HG03135 (cell line): ENCODE data around the gene HBA2.
"Not testable (repeated sequence)": the region's sequence is repeated elsewhere in the genome, so short reads cannot be mapped to it uniquely, and the experiment has no call there.

Experiments
- ATAC-seq: cut with Tn5 transposase; IDR thresholded peaks from one replicate; pipeline ENCODE4 v1.9.1; 2021; ENCODE audit warnings: mild to moderate bottlenecking, moderate library complexity; ENCODE audit not compliant: unreplicated experiment

HBA2 gene

DNA sequence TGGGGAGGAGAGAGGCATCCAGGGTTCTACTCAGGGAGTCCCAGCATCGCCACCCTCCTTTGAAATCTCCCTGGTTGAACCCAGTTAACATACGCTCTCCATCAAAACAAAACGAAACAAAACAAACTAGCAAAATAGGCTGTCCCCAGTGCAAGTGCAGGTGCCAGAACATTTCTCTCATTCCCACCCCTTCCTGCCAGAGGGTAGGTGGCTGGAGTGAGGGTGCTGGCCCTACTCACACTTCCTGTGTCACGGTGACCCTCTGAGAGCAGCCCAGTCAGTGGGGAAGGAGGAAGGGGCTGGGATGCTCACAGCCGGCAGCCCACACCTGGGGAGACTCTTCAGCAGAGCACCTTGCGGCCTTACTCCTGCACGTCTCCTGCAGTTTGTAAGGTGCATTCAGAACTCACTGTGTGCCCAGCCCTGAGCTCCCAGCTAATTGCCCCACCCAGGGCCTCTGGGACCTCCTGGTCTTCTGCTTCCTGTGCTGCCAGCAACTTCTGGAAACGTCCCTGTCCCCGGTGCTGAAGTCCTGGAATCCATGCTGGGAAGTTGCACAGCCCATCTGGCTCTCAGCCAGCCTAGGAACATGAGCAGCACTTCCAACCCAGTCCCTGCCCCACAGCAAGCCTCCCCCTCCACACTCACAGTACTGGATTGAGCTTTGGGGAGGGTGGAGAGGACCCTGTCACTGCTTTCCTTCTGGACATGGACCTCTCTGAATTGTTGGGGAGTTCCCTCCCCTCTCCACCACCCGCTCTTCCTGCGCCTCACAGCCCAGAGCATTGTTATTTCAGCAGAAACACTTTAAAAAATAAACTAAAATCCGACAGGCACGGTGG, 1.5 kb downstream of the HBA2 start:
- ATAC-seq, result not testable (repeated sequence)

DNA sequence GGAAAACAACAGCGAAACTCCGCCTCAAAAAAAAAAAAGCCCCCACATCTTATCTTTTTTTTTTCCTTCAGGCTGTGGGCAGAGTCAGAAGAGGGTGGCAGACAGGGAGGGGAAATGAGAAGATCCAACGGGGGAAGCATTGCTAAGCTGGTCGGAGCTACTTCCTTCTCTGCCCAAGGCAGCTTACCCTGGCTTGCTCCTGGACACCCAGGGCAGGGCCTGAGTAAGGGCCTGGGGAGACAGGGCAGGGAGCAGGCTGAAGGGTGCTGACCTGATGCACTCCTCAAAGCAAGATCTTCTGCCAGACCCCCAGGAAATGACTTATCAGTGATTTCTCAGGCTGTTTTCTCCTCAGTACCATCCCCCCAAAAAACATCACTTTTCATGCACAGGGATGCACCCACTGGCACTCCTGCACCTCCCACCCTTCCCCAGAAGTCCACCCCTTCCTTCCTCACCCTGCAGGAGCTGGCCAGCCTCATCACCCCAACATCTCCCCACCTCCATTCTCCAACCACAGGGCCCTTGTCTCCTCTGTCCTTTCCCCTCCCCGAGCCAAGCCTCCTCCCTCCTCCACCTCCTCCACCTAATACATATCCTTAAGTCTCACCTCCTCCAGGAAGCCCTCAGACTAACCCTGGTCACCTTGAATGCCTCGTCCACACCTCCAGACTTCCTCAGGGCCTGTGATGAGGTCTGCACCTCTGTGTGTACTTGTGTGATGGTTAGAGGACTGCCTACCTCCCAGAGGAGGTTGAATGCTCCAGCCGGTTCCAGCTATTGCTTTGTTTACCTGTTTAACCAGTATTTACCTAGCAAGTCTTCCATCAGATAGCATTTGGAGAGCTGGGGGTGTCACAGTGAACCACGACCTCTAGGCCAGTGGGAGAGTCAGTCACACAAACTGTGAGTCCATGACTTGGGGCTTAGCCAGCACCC, 2.6 kb downstream of the HBA2 start:
- no peak for ATAC-seq

DNA sequence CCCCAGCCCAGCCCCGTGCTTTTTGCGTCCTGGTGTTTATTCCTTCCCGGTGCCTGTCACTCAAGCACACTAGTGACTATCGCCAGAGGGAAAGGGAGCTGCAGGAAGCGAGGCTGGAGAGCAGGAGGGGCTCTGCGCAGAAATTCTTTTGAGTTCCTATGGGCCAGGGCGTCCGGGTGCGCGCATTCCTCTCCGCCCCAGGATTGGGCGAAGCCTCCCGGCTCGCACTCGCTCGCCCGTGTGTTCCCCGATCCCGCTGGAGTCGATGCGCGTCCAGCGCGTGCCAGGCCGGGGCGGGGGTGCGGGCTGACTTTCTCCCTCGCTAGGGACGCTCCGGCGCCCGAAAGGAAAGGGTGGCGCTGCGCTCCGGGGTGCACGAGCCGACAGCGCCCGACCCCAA, 3.3 kb downstream of the HBA2 start:
- not testable (repeated sequence) for ATAC-seq

DNA sequence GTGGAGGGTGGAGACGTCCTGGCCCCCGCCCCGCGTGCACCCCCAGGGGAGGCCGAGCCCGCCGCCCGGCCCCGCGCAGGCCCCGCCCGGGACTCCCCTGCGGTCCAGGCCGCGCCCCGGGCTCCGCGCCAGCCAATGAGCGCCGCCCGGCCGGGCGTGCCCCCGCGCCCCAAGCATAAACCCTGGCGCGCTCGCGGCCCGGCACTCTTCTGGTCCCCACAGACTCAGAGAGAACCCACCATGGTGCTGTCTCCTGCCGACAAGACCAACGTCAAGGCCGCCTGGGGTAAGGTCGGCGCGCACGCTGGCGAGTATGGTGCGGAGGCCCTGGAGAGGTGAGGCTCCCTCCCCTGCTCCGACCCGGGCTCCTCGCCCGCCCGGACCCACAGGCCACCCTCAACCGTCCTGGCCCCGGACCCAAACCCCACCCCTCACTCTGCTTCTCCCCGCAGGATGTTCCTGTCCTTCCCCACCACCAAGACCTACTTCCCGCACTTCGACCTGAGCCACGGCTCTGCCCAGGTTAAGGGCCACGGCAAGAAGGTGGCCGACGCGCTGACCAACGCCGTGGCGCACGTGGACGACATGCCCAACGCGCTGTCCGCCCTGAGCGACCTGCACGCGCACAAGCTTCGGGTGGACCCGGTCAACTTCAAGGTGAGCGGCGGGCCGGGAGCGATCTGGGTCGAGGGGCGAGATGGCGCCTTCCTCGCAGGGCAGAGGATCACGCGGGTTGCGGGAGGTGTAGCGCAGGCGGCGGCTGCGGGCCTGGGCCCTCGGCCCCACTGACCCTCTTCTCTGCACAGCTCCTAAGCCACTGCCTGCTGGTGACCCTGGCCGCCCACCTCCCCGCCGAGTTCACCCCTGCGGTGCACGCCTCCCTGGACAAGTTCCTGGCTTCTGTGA, 4.1 kb downstream of the HBA2 start, which contains the start of gene HBA1:
HBA1 (plus strand) TSS at position 204 of the 906 bp plus-strand sequence; CDS start at position 241, 37 bp downstream.
- not testable (repeated sequence) for ATAC-seq

DNA sequence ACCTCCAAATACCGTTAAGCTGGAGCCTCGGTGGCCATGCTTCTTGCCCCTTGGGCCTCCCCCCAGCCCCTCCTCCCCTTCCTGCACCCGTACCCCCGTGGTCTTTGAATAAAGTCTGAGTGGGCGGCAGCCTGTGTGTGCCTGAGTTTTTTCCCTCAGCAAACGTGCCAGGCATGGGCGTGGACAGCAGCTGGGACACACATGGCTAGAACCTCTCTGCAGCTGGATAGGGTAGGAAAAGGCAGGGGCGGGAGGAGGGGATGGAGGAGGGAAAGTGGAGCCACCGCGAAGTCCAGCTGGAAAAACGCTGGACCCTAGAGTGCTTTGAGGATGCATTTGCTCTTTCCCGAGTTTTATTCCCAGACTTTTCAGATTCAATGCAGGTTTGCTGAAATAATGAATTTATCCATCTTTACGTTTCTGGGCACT, 4.7 kb downstream of the HBA2 start:
- ATAC-seq, result no peak

DNA sequence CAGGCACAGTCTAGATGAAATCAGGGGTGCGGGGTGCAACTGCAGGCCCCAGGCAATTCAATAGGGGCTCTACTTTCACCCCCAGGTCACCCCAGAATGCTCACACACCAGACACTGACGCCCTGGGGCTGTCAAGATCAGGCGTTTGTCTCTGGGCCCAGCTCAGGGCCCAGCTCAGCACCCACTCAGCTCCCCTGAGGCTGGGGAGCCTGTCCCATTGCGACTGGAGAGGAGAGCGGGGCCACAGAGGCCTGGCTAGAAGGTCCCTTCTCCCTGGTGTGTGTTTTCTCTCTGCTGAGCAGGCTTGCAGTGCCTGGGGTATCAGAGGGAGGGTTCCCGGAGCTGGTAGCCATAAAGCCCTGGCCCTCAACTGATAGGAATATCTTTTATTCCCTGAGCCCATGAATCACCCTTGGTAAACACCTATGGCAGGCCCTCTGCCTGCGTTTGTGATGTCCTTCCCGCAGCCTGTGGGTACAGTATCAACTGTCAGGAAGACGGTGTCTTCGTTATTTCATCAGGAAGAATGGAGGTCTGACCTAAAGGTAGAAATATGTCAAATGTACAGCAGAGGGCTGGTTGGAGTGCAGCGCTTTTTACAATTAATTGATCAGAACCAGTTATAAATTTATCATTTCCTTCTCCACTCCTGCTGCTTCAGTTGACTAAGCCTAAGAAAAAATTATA, 5.4 kb downstream of the HBA2 start:
- no peak for ATAC-seq

DNA sequence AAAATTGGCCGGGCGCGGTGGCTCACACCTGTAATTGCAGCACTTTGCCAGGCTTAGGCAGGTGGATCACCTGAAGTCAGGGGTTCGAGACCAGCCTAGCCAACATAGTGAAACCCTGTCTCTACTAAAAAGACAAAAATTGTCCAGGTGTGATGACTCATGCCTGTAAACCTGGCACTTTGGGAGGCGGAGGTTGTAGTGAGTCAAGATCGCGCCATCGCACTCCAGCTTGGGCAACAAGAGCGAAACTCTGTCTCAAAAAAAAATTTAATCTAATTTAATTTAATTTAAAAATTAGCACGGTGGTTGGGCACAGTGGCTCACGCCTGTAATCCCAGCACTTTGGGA, 6.0 kb downstream of the HBA2 start:
- ATAC-seq, result no peak

DNA sequence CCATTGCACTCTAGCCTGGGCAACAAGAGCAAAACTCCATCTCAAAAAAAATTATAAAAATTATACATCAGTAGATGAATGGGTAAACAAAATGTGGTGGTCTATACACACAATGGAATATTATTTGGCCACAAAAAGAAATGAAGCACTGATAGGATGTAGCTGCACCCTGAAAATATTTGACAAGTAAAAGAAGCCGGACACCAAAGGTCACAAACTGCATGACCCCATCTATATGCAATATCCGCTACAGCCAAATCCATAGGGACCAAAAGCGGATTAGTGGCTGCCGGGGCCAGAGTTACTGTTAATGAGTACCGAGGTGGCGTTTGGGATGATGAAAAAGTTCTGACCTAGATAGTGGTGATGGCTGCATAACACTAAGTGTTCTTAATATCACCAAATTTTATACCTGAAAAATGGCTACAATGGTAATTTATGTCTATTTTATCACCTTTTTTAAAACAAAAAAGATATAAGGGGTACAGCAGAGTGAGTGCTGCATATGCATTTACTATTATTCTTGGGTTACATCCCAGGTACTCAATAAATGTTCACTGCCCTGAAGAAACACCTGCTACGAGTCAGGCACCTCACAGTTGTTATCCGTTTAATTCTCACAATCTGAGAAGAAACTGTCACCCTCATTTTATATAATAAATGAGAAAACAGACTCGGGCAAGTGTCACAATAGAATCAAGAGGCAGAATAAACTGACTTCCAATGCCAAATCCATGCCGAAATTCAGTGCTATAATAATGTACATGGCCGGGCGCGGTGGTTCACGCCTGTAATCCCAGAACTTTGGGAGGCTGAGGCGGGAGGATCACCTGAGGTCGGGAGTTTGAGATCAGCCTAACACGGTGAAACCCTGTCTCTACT, 6.8 kb downstream of the HBA2 start:
- no peak for ATAC-seq

DNA sequence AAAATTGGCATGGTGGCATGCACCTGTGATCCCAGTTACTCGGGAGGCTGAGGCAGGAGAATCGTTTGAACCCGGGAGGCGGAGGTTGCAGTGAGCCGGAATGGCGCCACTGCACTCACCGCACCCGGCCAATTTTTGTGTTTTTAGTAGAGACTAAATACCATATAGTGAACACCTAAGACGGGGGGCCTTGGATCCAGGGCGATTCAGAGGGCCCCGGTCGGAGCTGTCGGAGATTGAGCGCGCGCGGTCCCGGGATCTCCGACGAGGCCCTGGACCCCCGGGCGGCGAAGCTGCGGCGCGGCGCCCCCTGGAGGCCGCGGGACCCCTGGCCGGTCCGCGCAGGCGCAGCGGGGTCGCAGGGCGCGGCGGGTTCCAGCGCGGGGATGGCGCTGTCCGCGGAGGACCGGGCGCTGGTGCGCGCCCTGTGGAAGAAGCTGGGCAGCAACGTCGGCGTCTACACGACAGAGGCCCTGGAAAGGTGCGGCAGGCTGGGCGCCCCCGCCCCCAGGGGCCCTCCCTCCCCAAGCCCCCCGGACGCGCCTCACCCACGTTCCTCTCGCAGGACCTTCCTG, 7.5 kb downstream of the HBA2 start, which contains the start of gene HBQ1:
HBQ1 (plus strand) TSS at position 359 of the 575 bp plus-strand sequence; CDS start at position 387, 28 bp downstream.
- no peak for ATAC-seq

DNA sequence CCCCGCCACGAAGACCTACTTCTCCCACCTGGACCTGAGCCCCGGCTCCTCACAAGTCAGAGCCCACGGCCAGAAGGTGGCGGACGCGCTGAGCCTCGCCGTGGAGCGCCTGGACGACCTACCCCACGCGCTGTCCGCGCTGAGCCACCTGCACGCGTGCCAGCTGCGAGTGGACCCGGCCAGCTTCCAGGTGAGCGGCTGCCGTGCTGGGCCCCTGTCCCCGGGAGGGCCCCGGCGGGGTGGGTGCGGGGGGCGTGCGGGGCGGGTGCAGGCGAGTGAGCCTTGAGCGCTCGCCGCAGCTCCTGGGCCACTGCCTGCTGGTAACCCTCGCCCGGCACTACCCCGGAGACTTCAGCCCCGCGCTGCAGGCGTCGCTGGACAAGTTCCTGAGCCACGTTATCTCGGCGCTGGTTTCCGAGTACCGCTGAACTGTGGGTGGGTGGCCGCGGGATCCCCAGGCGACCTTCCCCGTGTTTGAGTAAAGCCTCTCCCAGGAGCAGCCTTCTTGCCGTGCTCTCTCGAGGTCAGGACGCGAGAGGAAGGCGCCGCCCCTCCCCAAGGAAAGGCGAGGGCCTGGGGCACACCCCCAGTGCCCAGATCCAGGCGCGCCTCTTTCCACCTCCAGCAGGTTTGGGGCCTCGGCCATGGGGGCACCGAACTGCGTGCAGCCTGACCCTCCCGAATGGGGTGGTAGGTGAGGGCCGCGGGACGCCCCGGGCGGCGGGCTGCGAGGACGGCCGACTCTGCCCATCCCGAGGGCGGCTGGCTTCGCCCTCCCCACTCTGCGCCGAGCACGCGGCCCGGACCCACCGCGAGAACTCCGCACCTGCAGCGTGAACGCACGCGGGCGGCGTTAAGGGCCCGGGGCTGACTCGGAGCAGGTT, 8.2 kb downstream of the HBA2 start:
- no peak for ATAC-seq

DNA sequence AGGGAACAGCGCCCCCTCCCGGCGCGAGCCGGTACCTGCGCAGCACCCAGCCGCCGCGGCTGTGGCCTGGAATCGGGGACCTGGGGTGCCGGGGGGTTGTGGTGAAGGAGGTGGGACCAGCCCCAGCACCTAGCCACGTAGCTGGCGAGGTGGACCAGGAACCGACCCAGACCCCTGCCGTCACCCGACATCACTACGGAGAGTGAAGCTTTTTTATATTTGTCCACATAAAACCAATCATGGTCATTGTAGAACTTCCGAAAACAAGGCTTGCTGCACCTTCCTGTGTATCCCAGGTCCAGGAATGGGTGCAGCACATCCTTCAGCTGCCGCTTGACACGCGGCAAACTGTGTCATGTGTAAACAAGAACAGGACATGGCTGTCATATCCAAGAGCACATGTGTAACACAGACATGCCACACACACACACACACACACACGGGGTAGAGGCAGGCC, 8.9 kb downstream of the HBA2 start:
- no peak for ATAC-seq

DNA sequence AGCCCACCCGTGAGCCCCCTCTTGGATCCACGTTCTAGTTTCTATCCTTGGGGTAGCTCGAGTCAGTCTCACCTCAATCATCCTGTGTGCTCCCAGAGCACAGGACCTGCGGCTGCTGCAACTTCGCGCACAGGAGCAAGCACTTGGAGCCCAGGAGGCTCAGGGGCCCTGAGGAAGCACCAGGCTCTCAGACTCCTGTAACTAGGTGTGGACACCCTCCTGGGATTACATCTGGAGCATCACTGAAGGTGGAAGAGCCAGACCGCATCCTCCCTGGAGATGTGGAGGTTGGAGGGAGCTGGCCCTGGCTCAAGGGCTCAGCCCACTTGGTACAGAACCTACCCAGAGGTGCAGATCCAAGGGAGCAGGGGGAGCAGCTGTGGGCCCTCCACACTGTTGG, 10.3 kb downstream of the HBA2 start:
- ATAC-seq, result no peak

DNA sequence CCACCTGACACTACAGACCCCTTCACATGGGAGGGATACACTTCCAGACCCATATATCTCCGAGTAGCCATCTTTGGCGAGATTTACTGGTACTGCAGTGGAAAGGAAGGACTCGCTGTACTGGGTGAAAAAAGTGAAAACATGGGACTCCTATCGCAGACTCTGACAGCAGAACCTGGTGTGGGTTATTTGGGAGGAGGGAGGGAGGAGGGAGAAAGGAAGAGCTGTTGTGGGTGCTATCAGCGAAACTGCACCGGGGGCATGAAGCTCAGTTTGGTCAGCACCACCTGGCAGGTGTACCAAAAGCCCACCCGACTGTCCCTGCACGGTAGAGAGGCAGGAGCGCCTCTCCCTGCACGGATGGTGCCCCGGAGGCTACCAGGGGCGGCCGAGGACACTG, 12.5 kb downstream of the HBA2 start:
- ATAC-seq, result no peak

DNA sequence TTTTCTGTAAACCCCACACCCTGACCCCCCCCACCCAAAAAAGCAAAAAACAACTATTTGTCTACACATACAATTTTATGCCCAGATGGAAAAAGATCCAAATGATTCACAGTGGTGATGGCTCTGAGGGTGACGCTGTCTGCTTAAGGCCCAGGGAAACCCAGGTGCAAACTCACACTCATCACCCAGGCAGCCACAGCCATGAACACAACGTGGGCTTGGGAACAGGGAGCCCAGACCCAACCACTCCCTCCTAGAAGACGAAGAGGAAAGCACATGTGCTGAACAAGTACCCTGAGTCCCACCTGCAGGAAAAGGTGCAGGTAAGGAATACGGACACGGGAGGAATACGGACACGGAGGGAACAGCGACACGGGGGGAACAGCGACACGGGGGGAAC, 13.0 kb downstream of the HBA2 start:
- ATAC-seq, result no peak

DNA sequence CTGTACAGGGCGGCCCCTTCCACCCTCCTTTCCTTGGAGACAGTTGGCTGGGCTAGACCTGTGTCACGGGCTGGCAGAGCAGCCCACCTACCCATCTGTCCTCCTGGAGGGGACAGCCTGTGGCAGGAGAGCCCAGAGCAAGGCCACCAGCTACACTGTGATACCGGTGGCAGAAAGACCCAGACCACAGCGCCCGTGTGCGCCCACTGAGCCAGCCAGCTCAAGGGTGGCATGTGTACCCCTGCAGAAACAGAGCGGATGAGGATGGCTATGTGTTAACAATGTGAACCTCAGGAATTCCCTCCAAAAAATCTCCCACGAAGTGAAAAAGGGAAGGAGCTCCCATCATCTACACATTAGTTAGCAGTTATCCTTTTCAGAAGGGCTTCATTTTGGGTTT, 14.7 kb downstream of the HBA2 start:
- ATAC-seq, result no peak

DNA sequence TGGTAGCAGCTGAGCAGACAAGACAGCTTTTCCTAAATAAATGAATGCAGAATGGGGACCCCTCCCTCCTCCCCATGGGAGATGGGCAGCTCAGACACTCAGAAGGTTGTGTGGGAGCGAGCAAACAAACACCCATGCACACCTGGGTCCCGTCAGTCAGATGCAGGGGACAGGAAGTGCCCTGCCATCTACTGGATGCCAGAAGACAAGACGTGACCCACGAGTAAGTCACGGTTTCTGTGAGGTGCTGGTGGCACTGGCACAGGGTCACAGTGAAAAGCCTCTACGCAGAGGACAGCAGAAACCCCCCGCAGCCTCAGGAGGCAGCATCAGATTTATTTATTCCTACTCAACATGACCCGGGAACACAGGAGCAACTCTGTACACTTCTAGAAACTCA, 16.0 kb downstream of the HBA2 start:
- ATAC-seq, result no peak

DNA sequence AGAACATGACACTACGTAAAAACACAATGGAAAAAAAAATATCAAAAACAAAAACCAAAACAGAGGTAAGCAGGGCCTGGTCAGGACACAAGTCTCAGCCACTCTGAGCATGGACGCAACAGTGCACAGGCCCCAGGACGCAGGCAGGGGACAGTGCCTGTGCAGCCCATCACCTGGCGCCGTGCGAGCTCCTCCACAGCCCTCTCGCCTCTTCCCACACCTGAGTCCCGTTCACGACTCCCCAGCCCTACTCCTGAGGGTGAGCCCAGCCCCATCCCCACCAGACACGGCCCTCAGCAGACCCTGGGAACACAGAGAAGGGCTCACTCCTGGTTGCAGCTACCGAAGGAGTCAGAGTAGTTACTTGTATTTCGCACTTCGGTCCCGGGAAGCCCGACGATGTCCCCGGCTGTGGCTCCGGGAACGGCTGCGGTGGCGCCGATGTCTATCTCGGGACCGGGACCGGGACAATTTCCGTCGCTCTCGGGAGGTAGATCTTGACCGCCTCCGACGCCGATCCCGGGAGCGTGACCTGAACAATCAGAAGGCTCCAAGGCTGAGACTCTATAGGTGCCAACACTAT, 17.0 kb downstream of the HBA2 start:
- ATAC-seq, result no peak
